H9 (cell line): ENCODE data around the gene PNMA8C. TPM values are rescaled to one million over a fixed set of nuclear protein-coding genes. Genes with fewer than 3 reads are reported as not detected.

Experiments used
- total RNA-seq: library from RNA; stranded (reverse); gene quantifications from 2 replicates; pipeline ENCODE4 v1.2.1, GENCODE V29; 2021

PNMA8C gene
- total RNA-seq, 1 experiment from 2014 or later = 1.8 TPM

Other genes with a start within 250 kb of the PNMA8C start
- not detected in 2 replicates for gene IGFL1, start 199.2 kb downstream of the PNMA8C start, total RNA-seq
- 31.5 and 31.9 TPM in 2 replicates for gene HIF3A, start 131.9 kb downstream of the PNMA8C start, total RNA-seq
- gene PPP5C, start 81.8 kb downstream of the PNMA8C start, total RNA-seq = 108 and 111 TPM in 2 replicates
- 27.5 and 28.7 TPM in 2 replicates for gene CCDC8, start 15.4 kb downstream of the PNMA8C start, total RNA-seq
- gene PNMA8A, start 42.6 kb upstream of the PNMA8C start, total RNA-seq = 22.6 and 23.2 TPM in 2 replicates
- 1.4 and 1.5 TPM in 2 replicates for gene PNMA8B, start 66.9 kb upstream of the PNMA8C start, total RNA-seq
- 339 and 343 TPM in 2 replicates for gene CALM3, start 172.4 kb upstream of the PNMA8C start, total RNA-seq
- not detected in 2 replicates for gene PTGIR, start 196.2 kb upstream of the PNMA8C start, total RNA-seq
- gene GNG8, start 207.3 kb upstream of the PNMA8C start, total RNA-seq = not detected in 2 replicates
- 0.87 and 1.1 TPM in 2 replicates for gene DACT3, start 232.2 kb upstream of the PNMA8C start, total RNA-seq